Ishikawa (cell line): ENCODE data around the gene WFIKKN1.

Experiments
- TCF12 ChIP-seq: IDR thresholded peaks from 2 replicates; pipeline ENCODE4 v1.6.1; 2012; ENCODE audit warnings: low read depth
- TF ChIP-seq, protein P1 (sequence below): IDR thresholded peaks from 2 replicates; pipeline ENCODE4 v1.6.1; 2012

- TF ChIP-seq, protein P1, sequence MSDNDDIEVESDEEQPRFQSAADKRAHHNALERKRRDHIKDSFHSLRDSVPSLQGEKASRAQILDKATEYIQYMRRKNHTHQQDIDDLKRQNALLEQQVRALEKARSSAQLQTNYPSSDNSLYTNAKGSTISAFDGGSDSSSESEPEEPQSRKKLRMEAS, result no peak
- TF ChIP-seq TCF12, result no peak
Observed at GRCh38 chr16:666572-666971, 35.8 kb downstream of the WFIKKN1 start.
